ENCODE measurements around the gene HSP90AB1.
A peak's percentile ranks its signal among the peaks of the same experiment; 100 is the strongest.

The HSP90AB1 gene

GRCh38 chr6:44232676-44233566, 14.0 kb upstream of the HSP90AB1 start:
- Histone ChIP-seq H4K20me1 (ENCODE audit: control insufficient read depth, insufficient read depth, low read depth, low read length) (no peaks in the 10 kb centered on the region), H3K27ac (ENCODE audit: low read depth, low read length) (no peak overlapping the region), H3K27me3 (ENCODE audit: control insufficient read depth, low read length) (no peaks in the 10 kb centered on the region), H3K4me1 (ENCODE audit: control insufficient read depth, low read length) (peaks cover 9% of the 10 kb centered on the region), H3K9me3 (ENCODE audit: control insufficient read depth, insufficient read depth, low read length) (no peaks in the 10 kb centered on the region), H3F3A (ENCODE audit: control insufficient read depth, insufficient read depth) (peaks cover 13% of the 10 kb centered on the region), H3K4me3 (ENCODE audit: low read length) (no peak overlapping the region), H3K4me2 (ENCODE audit: low read length) (no peak overlapping the region), H3K36me3 (ENCODE audit: control insufficient read depth, low read length) (peaks cover 80% of the 10 kb centered on the region), H3K9me2 (replicated peaks; ENCODE audit: control insufficient read depth, low read length) (no peaks in the 10 kb centered on the region), H3K79me2 (ENCODE audit: control insufficient read depth, low read length) (peaks cover 5% of the 10 kb centered on the region)
- no peak for TF ChIP-seq EZH2phosphoT487 (IDR thresholded peaks at IDR 0.05; ENCODE audit: borderline replicate concordance, low read length)
- TF ChIP-seq CTCF (IDR thresholded peaks at IDR 0.05; ENCODE audit: low read depth, low read length, poor library complexity, severe bottlenecking), result no peak

- no peaks in the 10 kb centered on the region for H3K27me3 ChIP-seq (ENCODE audit: control insufficient read depth, low read length)
- no peaks in the 10 kb centered on the region for H3K79me2 ChIP-seq (ENCODE audit: control insufficient read depth, low read length)
- H3K4me3 ChIP-seq (ENCODE audit: low read length), result no peak overlapping the region
- H3K9me3 ChIP-seq (ENCODE audit: control insufficient read depth, insufficient read depth, low read length), result no peaks in the 10 kb centered on the region
- H3K9me2 ChIP-seq (replicated peaks; ENCODE audit: control insufficient read depth, low read length), result no peaks in the 10 kb centered on the region
- H3K27ac ChIP-seq (ENCODE audit: low read depth, low read length), result no peak overlapping the region
- no peak overlapping the region for H3K4me2 ChIP-seq (ENCODE audit: low read length)
- H3K36me3 ChIP-seq (ENCODE audit: control insufficient read depth, low read length), result peaks cover 73% of the 10 kb centered on the region
- TF ChIP-seq EZH2phosphoT487 (IDR thresholded peaks at IDR 0.05; ENCODE audit: borderline replicate concordance, low read length) (no peak), CTCF (IDR thresholded peaks at IDR 0.05; ENCODE audit: low read depth, low read length, poor library complexity, severe bottlenecking) (no peak)
- peaks cover 13% of the 10 kb centered on the region for H3F3A ChIP-seq (ENCODE audit: control insufficient read depth, insufficient read depth)
- H4K20me1 ChIP-seq (ENCODE audit: control insufficient read depth, insufficient read depth, low read depth, low read length), result no peaks in the 10 kb centered on the region
- H3K4me1 ChIP-seq (ENCODE audit: control insufficient read depth, low read length), result peaks cover 13% of the 10 kb centered on the region
Observed at GRCh38 chr6:44233567-44234100, 13.3 kb upstream of the HSP90AB1 start.

- no peak overlapping the region for H3K4me2 ChIP-seq (ENCODE audit: low read length)
- no peaks in the 10 kb centered on the region for H3K9me2 ChIP-seq (replicated peaks; ENCODE audit: control insufficient read depth, low read length)
- H4K20me1 ChIP-seq (ENCODE audit: control insufficient read depth, insufficient read depth, low read depth, low read length), result no peaks in the 10 kb centered on the region
- H3F3A ChIP-seq (ENCODE audit: control insufficient read depth, insufficient read depth), result peaks cover 13% of the 10 kb centered on the region
- no peaks in the 10 kb centered on the region for H3K9me3 ChIP-seq (ENCODE audit: control insufficient read depth, insufficient read depth, low read length)
- no peaks in the 10 kb centered on the region for H3K27me3 ChIP-seq (ENCODE audit: control insufficient read depth, low read length)
- H3K4me1 ChIP-seq (ENCODE audit: control insufficient read depth, low read length), result peaks cover 13% of the 10 kb centered on the region
- no peaks in the 10 kb centered on the region for H3K79me2 ChIP-seq (ENCODE audit: control insufficient read depth, low read length)
- H3K4me3 ChIP-seq (ENCODE audit: low read length), result no peak overlapping the region
- peak; percentile 89 for TF ChIP-seq CTCF (IDR thresholded peaks at IDR 0.05; ENCODE audit: low read depth, low read length, poor library complexity, severe bottlenecking)
- TF ChIP-seq EZH2phosphoT487 (IDR thresholded peaks at IDR 0.05; ENCODE audit: borderline replicate concordance, low read length), result no peak
- peaks cover 66% of the 10 kb centered on the region for H3K36me3 ChIP-seq (ENCODE audit: control insufficient read depth, low read length)
- no peak overlapping the region for H3K27ac ChIP-seq (ENCODE audit: low read depth, low read length)
Observed at GRCh38 chr6:44234101-44235025, 12.5 kb upstream of the HSP90AB1 start.
